Fibroblast of the conjunctiva (primary cell): ENCODE measurements around the gene KCNMB2.

Experiments
- DNase-seq: peaks from one replicate; pipeline ENCODE4 v3.0.0-alpha.2; 2010; ENCODE audit warnings: low read depth

The KCNMB2 gene

GRCh38 chr3:178754852-178755510 is 218.7 kb downstream of the KCNMB2 start:
- DNase-seq, result no peak

- DNase-seq, result no peak
Observed at GRCh38 chr3:178761024-178761423, 224.8 kb downstream of the KCNMB2 start.

GRCh38 chr3:178761461-178761860 is 225.2 kb downstream of the KCNMB2 start:
- no peak for DNase-seq

GRCh38 chr3:178762385-178762784 is 226.1 kb downstream of the KCNMB2 start:
- no peak for DNase-seq

- DNase-seq, result no peak
Observed at GRCh38 chr3:178765472-178765871, 229.2 kb downstream of the KCNMB2 start.

- no peak for DNase-seq
Observed at GRCh38 chr3:178767581-178767980, 231.3 kb downstream of the KCNMB2 start.

GRCh38 chr3:178768072-178768864 is 232.0 kb downstream of the KCNMB2 start:
- DNase-seq, result no peak

GRCh38 chr3:178771511-178771910 is 235.3 kb downstream of the KCNMB2 start:
- DNase-seq, result no peak

- DNase-seq, result no peak
Observed at GRCh38 chr3:178772746-178773145, 236.5 kb downstream of the KCNMB2 start.

- no peak for DNase-seq
Observed at GRCh38 chr3:178773358-178773757, 237.1 kb downstream of the KCNMB2 start.

GRCh38 chr3:178777718-178778411 is 241.6 kb downstream of the KCNMB2 start:
- DNase-seq, result no peak

- no peak for DNase-seq
Observed at GRCh38 chr3:178778589-178778988, 242.4 kb downstream of the KCNMB2 start.

- no peak for DNase-seq
Observed at GRCh38 chr3:178785961-178786360, 249.7 kb downstream of the KCNMB2 start.

- DNase-seq, result no peak
Observed at GRCh38 chr3:178787960-178788359, 251.7 kb downstream of the KCNMB2 start.

- no peak for DNase-seq
Observed at GRCh38 chr3:178794711-178795110, 258.5 kb downstream of the KCNMB2 start.

- no peak for DNase-seq
Observed at GRCh38 chr3:178795349-178795748, 259.1 kb downstream of the KCNMB2 start.

- DNase-seq, result no peak
Observed at GRCh38 chr3:178802259-178802658, 266.0 kb downstream of the KCNMB2 start.

GRCh38 chr3:178802993-178803693 is 266.9 kb downstream of the KCNMB2 start:
- DNase-seq, result no peak

GRCh38 chr3:178804606-178805005 is 268.4 kb downstream of the KCNMB2 start:
- DNase-seq, result no peak

GRCh38 chr3:178805741-178806140 is 269.5 kb downstream of the KCNMB2 start:
- DNase-seq, result no peak

GRCh38 chr3:178806651-178807050 is 270.4 kb downstream of the KCNMB2 start:
- no peak for DNase-seq

GRCh38 chr3:178807694-178808093 is 271.5 kb downstream of the KCNMB2 start:
- no peak for DNase-seq
